Measurements from ENCODE around the gene CDC20B. TPM values are rescaled to one million over a fixed set of nuclear protein-coding genes. Genes with fewer than 3 reads are reported as not detected.

CDC20B gene
- total and polyA plus RNA-seq, 3 donors from 2014 or later = 2.8 to 15.6 (median 4.8) TPM

DNA sequence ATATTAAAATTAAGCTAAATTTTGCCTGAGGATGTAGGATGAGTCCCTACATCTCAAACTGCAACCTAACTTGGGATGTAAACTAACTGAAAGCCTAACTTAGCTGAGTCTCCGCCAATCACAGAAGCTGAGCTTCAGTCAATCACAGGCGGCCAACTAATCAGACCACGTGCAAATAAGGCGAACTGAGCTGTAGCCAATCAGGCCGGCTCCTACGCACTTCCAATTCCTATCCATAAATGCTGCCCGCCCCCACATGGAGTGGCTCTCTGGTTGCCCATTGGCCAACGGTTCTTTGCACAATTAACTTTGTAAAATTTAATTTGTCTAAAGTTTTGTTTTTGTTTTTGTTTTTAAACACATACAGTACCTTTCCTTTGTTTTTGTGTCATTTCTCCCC, 26.9 kb downstream of the CDC20B start:
- H3K4me3 ChIP-seq = peak overlapping the region in 1 of 2 donors; percentile 14
- TF ChIP-seq POLR2A (IDR thresholded peaks at IDR 0.05) = no peak
- TF ChIP-seq CTCF (IDR thresholded peaks at IDR 0.05) = no peak
- DNase-seq = peak; percentile 77
- H3K27me3 ChIP-seq = no peaks in the 10 kb centered on the region
- intact Hi-C loops (cut with DNase I; ENCODE audit: low total_unique reads) = no loop called here
- no peaks in the 10 kb centered on the region for H3K36me3 ChIP-seq (ENCODE audit: low read depth, missing control alignments)
- no peaks in the 10 kb centered on the region for H3K9me3 ChIP-seq
- no peaks in the 10 kb centered on the region for H3K4me1 ChIP-seq
- H3K27ac ChIP-seq = no peak overlapping the region
- 52 to 58% methylated on average over 8 of the region's 8 CpGs for WGBS, 2 donors

DNA sequence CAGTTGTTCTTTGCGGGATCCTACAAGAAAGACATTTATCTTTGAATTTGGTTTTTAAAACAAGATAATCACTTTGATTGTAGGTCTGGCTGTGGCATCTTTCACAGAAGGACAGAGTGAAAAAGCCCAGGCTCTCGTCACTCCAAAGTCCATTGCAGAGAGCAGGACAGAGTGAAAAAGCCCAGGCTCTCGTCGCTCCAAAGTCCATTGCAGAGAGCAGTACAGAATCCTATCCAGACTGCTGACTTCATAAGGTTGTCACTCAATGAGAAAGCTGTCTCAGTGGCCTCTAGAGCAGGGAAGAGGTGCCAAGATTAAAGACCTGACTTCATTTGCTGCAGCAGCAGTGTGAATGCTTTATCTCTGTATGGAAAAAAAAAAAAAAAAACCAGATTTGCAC, 29.4 kb downstream of the CDC20B start:
- Histone ChIP-seq H3K4me3 (no peak overlapping the region), H3K4me1 (no peaks in the 10 kb centered on the region), H3K27ac (no peak overlapping the region), H3K36me3 (ENCODE audit: low read depth, missing control alignments) (no peaks in the 10 kb centered on the region), H3K9me3 (no peaks in the 10 kb centered on the region), H3K27me3 (no peaks in the 10 kb centered on the region)
- TF ChIP-seq CTCF (IDR thresholded peaks at IDR 0.05) (no peak), POLR2A (IDR thresholded peaks at IDR 0.05) (no peak)
- no peak for DNase-seq
- intact Hi-C loops (cut with DNase I; ENCODE audit: low total_unique reads) = no loop called here
- 64 to 66% methylated on average over 4 of the region's 4 CpGs for WGBS, 2 donors

DNA sequence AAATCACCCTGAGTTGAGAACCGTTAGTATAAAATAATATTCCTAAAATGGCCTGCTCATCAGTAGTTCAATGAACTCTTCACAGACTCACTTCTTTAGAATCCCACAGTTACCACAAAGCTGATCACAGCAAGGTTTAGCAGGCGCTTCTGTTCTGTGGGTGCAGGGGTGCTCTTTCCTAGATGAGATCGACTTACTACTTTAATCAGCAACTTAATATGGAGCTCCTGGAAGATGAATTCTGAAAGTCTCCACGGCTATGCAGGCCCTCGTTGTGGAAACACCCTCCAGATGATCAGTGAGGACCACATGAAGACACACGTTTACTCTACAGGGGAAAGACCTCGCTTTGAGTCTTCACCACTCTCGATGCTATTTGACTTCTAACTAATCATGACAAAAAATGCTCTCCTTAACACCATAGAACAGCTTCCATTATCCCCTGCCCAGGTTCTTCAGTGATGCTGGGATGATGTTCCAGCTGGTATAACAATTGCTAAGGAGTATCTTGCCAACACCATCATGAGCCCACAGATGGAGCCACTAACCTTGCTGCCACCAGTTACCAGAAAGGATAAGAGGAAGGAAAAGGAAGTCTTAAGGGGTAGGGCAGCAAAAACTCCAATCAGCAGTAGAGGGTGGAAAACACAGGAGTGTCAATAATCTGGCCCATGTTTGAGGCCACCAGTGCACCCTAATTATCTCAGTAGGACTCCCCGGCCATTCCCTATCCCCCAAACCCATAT, 30.9 kb downstream of the CDC20B start:
- no peak for DNase-seq
- WGBS, 2 donors = 92 to 95% methylated on average over 9 of the region's 9 CpGs
- no peak overlapping the region for H3K27ac ChIP-seq
- H3K36me3 ChIP-seq (ENCODE audit: low read depth, missing control alignments) = no peaks in the 10 kb centered on the region
- no peaks in the 10 kb centered on the region for H3K9me3 ChIP-seq
- no peaks in the 10 kb centered on the region for H3K4me1 ChIP-seq
- H3K27me3 ChIP-seq = no peaks in the 10 kb centered on the region
- TF ChIP-seq POLR2A (IDR thresholded peaks at IDR 0.05) (no peak), CTCF (IDR thresholded peaks at IDR 0.05) (no peak)
- intact Hi-C loops (cut with DNase I; ENCODE audit: low total_unique reads) = no loop called here
- H3K4me3 ChIP-seq = no peak overlapping the region

DNA sequence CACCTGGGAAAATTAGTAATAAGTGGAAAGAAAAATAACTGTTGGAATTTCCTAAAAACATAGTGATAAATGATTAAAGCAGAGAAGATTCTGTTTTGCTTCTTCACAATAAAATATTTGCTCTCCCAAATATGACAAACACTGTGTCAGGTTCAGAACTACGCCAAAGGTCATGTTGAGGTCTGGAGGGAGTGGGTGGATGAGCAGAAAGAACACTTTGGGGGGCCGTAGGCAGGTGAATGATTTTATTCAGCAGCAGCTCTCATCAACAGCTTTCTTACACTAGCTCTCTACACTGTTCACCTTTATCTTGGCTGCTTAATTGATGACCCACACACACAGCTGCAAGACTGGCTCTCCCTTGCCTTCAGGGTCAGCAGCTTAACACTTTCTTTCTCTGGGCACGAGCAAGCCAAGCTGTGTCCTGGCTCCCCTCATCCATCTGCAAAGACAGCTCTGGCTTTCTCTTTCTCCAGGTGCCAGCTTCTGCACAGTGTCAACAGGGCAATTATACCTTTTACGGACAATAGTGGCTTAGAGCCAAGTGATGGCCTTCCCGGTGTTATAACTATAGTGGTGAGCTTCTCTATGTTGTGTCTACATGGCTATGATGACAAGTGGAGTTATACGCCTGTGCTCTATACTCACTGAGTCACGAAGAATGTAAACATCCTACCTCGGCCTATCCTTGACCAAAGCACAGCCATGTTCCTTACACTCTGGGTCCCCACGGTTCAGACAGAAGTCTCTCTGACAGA, 31.9 kb downstream of the CDC20B start:
- no peaks in the 10 kb centered on the region for H3K36me3 ChIP-seq (ENCODE audit: low read depth, missing control alignments)
- H3K9me3 ChIP-seq = no peaks in the 10 kb centered on the region

More for the DNA sequence above, 31.9 kb downstream of the CDC20B start:
- TF ChIP-seq CTCF (IDR thresholded peaks at IDR 0.05) (no peak), POLR2A (IDR thresholded peaks at IDR 0.05) (no peak)
- intact Hi-C loops (cut with DNase I; ENCODE audit: low total_unique reads) = no loop called here
- Histone ChIP-seq H3K4me1 (no peaks in the 10 kb centered on the region), H3K27me3 (no peaks in the 10 kb centered on the region), H3K4me3 (no peak overlapping the region), H3K27ac (no peak overlapping the region)
- no peak for DNase-seq
- WGBS, 2 donors = 68 to 70% methylated on average over 9 of the region's 9 CpGs

Measured in testis (tissue), 3 donors.